HAP-1 (cell line): ENCODE results near the gene GOLT1A.
A peak's percentile ranks its signal among the peaks of the same experiment; 100 is the strongest.

Source experiments
- DNase-seq, 2 experiments: peaks; one replicate each; pipeline ENCODE4 v3.0.0-alpha.2; 2016 to 2020; ENCODE audit warnings: low spot score in 2 of 2
- H3K27me3 ChIP-seq: fragments of 250-450 bp; sonication (Bioruptor Pico); 2 replicates; pipeline ENCODE4 v1.5.1; 2020; ENCODE audit warnings: low read depth, mild to moderate bottlenecking, moderate library complexity
- H3K36me3 ChIP-seq: fragments of 250-450 bp; sonication (Bioruptor Pico); replicated peaks from 2 replicates; pipeline ENCODE4 v1.5.1; 2020; ENCODE audit warnings: mild to moderate bottlenecking
- H3K4me1 ChIP-seq: fragments of 250-450 bp; sonication (Bioruptor Pico); 2 replicates; pipeline ENCODE4 v1.5.1; 2020; ENCODE audit warnings: mild to moderate bottlenecking
- H3K4me3 ChIP-seq: fragments of 250-450 bp; sonication (Bioruptor Pico); 2 replicates; pipeline ENCODE4 v1.5.1; 2020; ENCODE audit warnings: mild to moderate bottlenecking, moderate library complexity
- H3K9me3 ChIP-seq: fragments of 250-450 bp; sonication (Bioruptor Pico); 2 replicates; pipeline ENCODE4 v1.5.1; 2020; ENCODE audit warnings: mild to moderate bottlenecking, moderate library complexity
- in situ Hi-C: fragments of 300-500 bp; cut with MboI; formaldehyde crosslinking; loops from 3 replicates; pipeline ENCODE4 v1.14.3; 2020; ENCODE audit warnings: low sequenced_read_pairs, inconsistent platforms, mixed read lengths

The GOLT1A gene

GRCh38 chr1:204199579-204199978 lies 14.2 kb downstream of the GOLT1A start:
- H3K9me3 ChIP-seq: no peaks in the 10 kb centered on the region
- no peaks in the 10 kb centered on the region for H3K4me1 ChIP-seq
- H3K36me3 ChIP-seq: no peaks in the 10 kb centered on the region
- H3K27me3 ChIP-seq: peaks cover 56% of the 10 kb centered on the region
- DNase-seq: no peak
- in situ Hi-C loops: no loop called here
- no peak overlapping the region for H3K4me3 ChIP-seq

- Histone ChIP-seq H3K4me1 (no peaks in the 10 kb centered on the region), H3K4me3 (no peak overlapping the region), H3K9me3 (no peaks in the 10 kb centered on the region), H3K36me3 (no peaks in the 10 kb centered on the region), H3K27me3 (peaks cover 48% of the 10 kb centered on the region)
- DNase-seq: no peak
- in situ Hi-C loops: no loop called here
These were observed 15.1 kb downstream of the GOLT1A start for GRCh38 chr1:204198348-204199340.

- H3K4me3 ChIP-seq: no peak overlapping the region
- in situ Hi-C loops: no loop called here
- H3K9me3 ChIP-seq: no peaks in the 10 kb centered on the region
- no peaks in the 10 kb centered on the region for H3K4me1 ChIP-seq
- peaks cover 45% of the 10 kb centered on the region for H3K27me3 ChIP-seq
- no peak for DNase-seq
- no peaks in the 10 kb centered on the region for H3K36me3 ChIP-seq
These were observed 16.7 kb downstream of the GOLT1A start for GRCh38 chr1:204197068-204197467.

- in situ Hi-C loops: no loop called here
- Histone ChIP-seq H3K27me3 (peaks cover 40% of the 10 kb centered on the region), H3K36me3 (no peaks in the 10 kb centered on the region), H3K4me1 (no peaks in the 10 kb centered on the region), H3K4me3 (no peak within 1 kb of the TSS), H3K9me3 (no peaks in the 10 kb centered on the region)
- DNase-seq: no peak
These were observed 17.6 kb downstream of the GOLT1A start, which contains the start of gene KISS1 for GRCh38 chr1:204196068-204196795. Gene KISS1 (minus strand): TSS chr1:204196491. CDS start chr1:204192876, 3,615 bp downstream.

GRCh38 chr1:204194771-204195170 lies 19.0 kb downstream of the GOLT1A start:
- H3K9me3 ChIP-seq: no peaks in the 10 kb centered on the region
- in situ Hi-C loops: no loop called here
- no peaks in the 10 kb centered on the region for H3K4me1 ChIP-seq
- no peak overlapping the region for H3K4me3 ChIP-seq
- no peaks in the 10 kb centered on the region for H3K36me3 ChIP-seq
- DNase-seq: no peak
- H3K27me3 ChIP-seq: peaks cover 42% of the 10 kb centered on the region

GRCh38 chr1:204194080-204194479 lies 19.7 kb downstream of the GOLT1A start:
- Histone ChIP-seq H3K27me3 (peaks cover 49% of the 10 kb centered on the region), H3K4me3 (no peak overlapping the region)
- in situ Hi-C loops: no loop called here

GRCh38 chr1:204192589-204193352 lies 21.0 kb downstream of the GOLT1A start:
- H3K9me3 ChIP-seq: no peaks in the 10 kb centered on the region
- H3K4me1 ChIP-seq: no peaks in the 10 kb centered on the region
- in situ Hi-C loops: no loop called here
- peaks cover 44% of the 10 kb centered on the region for H3K27me3 ChIP-seq
- no peak for DNase-seq
- no peak overlapping the region for H3K4me3 ChIP-seq
- no peaks in the 10 kb centered on the region for H3K36me3 ChIP-seq

More at GRCh38 chr1:204194080-204194479, 19.7 kb downstream of the GOLT1A start:
- no peaks in the 10 kb centered on the region for H3K9me3 ChIP-seq
- DNase-seq: no peak
- H3K36me3 ChIP-seq: no peaks in the 10 kb centered on the region
- no peaks in the 10 kb centered on the region for H3K4me1 ChIP-seq

GRCh38 chr1:204192046-204192445 lies 21.7 kb downstream of the GOLT1A start:
- peaks cover 46% of the 10 kb centered on the region for H3K27me3 ChIP-seq
- in situ Hi-C loops: no loop called here

GRCh38 chr1:204191456-204191855 lies 22.3 kb downstream of the GOLT1A start:
- Histone ChIP-seq H3K36me3 (no peaks in the 10 kb centered on the region), H3K9me3 (no peaks in the 10 kb centered on the region), H3K4me3 (no peak overlapping the region), H3K27me3 (peaks cover 41% of the 10 kb centered on the region), H3K4me1 (no peaks in the 10 kb centered on the region)
- in situ Hi-C loops: no loop called here
- DNase-seq: peak in 1 of 2 experiments; percentile 17

More at GRCh38 chr1:204192046-204192445, 21.7 kb downstream of the GOLT1A start:
- Histone ChIP-seq H3K4me3 (no peak overlapping the region), H3K4me1 (no peaks in the 10 kb centered on the region), H3K9me3 (no peaks in the 10 kb centered on the region), H3K36me3 (no peaks in the 10 kb centered on the region)
- no peak for DNase-seq

GRCh38 chr1:204190212-204191211 lies 23.3 kb downstream of the GOLT1A start:
- no peak for DNase-seq
- Histone ChIP-seq H3K36me3 (no peaks in the 10 kb centered on the region), H3K4me3 (no peak overlapping the region), H3K27me3 (peaks cover 31% of the 10 kb centered on the region), H3K4me1 (no peaks in the 10 kb centered on the region), H3K9me3 (no peaks in the 10 kb centered on the region)
- in situ Hi-C loops: no loop called here

- DNase-seq: no peak
- peaks cover 29% of the 10 kb centered on the region for H3K27me3 ChIP-seq
- no peaks in the 10 kb centered on the region for H3K9me3 ChIP-seq
- H3K4me1 ChIP-seq: no peaks in the 10 kb centered on the region
- in situ Hi-C loops: no loop called here
- no peak overlapping the region for H3K4me3 ChIP-seq
- H3K36me3 ChIP-seq: no peaks in the 10 kb centered on the region
These were observed 24.7 kb downstream of the GOLT1A start for GRCh38 chr1:204188959-204189639.

- Histone ChIP-seq H3K36me3 (no peaks in the 10 kb centered on the region), H3K27me3 (peaks cover 26% of the 10 kb centered on the region), H3K9me3 (no peaks in the 10 kb centered on the region), H3K4me3 (no peak overlapping the region), H3K4me1 (no peaks in the 10 kb centered on the region)
- DNase-seq: no peak
- in situ Hi-C loops: no loop called here
These were observed 27.2 kb downstream of the GOLT1A start for GRCh38 chr1:204186597-204186996.
